GOT3 (cell line): ENCODE data around the gene ZNF536.
"Not testable (repeated sequence)": the region's sequence is repeated elsewhere in the genome, so short reads cannot be mapped to it uniquely, and the experiment has no call there.

Experiments
- DNase-seq: peaks from one replicate; lab custom pipeline; 2025; ENCODE audit warnings: mixed read lengths; lab: John Stamatoyannopoulos, UW

ZNF536 gene

DNA sequence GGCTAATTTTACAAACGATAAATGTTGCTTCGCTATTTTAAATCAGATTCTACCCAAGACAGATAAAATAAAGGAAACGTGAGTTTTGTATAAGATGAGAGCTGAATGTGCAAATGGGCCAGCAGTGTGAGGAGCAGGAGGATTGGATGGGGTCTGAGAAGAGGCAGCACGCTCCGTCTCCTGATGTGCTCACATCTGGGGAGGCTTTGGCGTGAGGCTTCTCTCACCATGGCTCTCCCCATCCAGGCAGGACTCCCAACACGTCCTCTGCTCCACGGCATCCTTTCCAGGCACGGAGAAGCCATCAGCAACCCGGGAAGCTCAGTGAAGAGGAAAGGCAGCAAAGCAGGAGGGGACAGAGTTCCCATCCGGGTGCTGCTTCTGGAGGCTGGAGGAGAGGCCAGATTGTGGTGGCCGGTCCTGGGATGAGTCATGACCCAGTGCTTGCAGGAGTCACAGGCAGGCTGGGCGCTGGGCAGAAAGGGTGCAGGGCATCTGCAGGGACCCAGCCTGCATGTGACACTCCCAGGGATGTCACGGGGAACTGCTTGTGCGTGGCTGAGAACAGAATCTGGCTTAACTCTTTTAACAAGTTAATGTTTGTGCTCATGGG, 47.5 kb downstream of the ZNF536 start:
- no peak for DNase-seq

DNA sequence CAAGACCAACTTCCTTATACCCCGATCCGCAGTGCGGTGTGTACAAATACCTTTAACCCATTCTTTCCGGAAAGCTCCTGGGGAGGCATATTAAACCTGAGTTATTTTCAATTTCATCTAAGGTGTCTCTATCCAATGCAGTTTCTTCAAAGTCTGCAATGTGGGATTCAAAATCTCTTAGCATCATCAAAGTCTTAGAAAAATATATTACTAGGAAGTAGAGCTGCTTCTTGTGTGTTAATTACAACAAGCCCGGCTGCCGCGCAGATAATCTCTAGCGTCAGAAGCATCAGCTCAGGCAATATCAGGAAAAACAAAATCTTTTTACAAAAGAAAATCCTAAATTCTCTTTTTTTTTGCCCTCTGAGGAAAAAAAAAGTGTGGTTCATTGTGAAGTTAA, 48.1 kb downstream of the ZNF536 start:
- DNase-seq: no peak

DNA sequence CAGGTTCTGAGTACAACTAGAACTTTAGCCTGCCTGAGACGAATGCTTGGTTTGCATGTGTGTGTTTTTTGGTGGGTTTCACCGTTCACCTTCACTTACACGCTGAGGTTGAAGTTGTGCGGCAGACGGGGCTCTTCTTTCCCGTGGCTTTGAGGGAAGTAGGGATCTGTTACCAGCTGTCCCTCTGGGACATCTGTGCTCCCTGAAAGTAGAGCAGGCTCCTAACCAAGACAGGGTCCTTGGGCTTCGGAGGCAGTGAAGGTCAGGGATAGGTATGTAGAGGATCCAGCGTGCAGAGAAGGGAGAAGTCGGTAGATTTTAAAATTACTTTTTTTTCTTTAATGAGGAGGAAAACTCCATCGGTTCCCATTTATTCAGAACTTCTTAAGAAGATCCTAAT, 48.7 kb downstream of the ZNF536 start:
- DNase-seq: no peak

DNA sequence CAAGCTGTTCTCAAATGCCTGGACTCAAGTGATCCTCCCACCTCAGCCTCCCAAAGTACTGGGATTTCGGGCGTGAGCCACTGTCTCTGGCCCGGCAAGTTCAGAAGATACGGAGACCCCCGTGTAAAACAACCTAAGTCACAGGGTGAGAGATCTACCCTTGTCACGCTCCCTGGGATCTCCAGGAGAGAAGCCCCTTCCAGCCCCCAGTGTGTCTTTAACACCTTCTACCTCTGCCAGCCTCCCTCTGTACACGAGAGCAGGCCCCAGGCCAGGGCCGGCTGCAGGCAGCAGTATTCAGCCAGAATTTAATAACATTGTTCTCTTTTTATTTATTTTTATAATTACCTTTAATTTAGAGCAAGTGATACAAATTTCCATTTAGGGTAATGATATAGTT, 49.4 kb downstream of the ZNF536 start:
- DNase-seq: no peak

DNA sequence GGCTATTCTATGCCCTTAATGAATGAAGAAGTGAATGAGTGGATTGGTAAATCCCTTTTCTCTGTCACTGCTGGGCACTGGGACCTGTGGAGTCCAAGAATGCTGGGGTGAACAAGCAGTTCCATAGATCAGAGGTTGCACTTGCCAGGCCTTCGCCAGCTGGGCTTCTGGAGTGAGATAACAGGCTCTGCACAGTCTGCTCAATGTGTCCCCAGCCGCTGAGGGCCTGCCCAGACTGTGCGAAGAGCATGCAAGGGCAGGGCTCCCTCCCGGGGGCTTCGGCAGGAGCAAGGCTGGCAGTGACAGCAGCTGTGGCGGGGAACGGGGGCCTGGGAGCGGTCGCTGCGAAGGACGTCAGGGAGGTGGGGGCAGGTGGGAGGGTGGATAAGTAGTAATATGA, 51.3 kb downstream of the ZNF536 start:
- no peak for DNase-seq

DNA sequence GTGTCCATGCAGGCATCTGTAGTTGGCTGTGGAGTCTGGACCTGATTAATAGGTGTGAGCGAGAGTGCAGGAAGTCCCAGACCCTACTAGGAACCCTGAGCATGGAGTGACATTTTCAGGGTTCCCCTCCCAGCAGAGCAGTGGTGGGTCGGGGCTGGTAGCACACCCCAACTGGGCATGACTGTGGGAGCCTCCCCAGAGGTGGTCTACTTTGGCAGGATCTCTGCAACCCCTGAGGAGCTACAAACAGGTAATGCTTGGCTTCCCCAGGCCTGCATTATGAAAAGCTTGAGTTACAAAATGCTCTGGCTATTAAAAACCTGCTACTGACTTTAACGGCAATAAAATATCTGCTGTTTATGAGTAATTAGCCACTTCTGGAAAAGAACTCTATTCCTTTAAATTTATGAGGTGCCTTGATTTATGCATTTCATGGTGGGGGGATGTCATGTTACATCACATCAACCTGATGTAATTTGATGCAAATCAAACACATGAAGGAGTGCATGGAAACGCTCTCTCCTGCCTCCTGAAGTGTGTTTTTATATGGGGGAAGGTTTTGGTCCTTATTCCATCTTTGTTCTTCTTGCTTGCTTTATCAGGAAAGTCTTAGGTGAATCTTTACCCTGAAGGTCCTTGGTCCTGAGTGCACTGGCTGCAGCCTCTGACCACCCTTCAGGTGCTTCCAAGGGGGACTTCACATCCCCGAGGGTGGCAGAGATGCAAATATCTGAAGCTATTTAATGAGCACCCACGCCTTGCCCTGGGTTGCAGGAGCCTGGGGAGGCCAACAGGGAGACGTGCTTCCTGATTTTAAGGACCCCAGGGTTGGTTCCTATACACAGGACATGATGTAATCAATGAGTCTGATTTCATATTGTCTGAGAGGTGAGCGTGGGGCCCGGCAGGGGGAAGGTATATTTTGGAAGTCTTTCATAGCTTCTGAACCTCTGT, 54.0 kb downstream of the ZNF536 start:
- DNase-seq: no peak

DNA sequence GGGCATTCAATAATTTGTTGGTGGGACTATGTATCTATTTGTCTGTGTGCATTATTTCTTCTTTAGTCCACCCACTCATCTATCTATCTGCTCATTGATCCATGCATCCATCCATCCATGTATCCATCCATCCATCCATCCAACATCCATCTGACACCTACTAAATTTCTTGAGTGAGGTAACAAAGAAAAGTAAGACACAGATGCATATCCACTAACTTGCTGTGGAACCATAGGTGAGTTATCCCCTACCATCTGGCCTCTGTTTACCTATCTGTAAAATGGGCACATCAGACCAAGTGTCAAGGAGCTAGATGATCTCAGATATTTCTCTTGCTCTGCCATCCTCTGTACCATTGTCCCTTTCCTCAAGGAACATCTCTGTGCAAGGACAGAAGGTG, 54.7 kb downstream of the ZNF536 start:
- DNase-seq: no peak

DNA sequence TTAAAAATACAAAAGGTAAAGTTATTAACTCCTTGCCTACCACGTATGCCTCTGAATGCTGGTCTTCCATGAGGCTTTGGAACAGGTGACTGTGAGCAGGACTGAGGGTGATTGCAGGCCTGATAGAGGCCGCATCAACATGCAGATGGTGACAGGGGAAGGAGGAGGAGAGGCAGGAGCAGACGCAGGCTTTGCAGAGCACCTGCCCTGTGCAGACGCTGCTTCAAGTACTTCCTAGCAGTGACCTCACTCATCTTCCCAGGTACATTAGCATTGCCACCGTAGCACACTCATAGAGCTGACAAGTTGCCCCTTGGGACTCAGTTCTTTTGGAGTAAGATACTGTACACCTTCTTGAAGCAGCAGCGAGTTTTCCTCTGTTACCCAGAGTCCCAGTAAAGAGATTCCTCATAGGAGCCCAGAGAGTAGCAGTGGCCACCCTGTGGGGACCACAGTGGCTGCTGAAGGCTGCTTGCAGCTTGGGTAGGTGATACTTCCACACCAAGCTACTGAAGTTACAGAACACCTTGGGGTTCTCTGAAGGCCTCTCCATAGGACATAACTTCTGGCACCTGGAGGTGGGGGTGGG, 56.0 kb downstream of the ZNF536 start:
- no peak for DNase-seq

DNA sequence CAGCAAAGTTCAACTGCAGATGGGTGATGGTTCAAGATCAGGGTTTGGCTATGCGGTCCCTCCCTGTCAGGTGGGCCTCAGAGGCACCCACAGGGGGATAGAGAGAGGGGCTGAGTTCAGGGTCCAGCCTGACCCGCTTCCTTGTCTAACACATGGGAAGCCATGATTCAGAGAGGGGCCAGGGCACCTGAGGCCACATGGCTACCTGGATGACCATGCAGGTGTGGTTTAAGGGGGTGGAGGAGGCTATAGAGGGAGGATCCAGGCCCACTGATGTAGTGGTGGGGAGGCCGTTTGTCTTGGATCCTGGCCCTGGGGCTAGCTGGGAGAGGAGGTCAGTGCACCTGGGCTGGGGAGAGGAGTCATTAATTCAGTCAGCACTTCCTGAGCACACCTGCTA, 56.7 kb downstream of the ZNF536 start:
- no peak for DNase-seq

DNA sequence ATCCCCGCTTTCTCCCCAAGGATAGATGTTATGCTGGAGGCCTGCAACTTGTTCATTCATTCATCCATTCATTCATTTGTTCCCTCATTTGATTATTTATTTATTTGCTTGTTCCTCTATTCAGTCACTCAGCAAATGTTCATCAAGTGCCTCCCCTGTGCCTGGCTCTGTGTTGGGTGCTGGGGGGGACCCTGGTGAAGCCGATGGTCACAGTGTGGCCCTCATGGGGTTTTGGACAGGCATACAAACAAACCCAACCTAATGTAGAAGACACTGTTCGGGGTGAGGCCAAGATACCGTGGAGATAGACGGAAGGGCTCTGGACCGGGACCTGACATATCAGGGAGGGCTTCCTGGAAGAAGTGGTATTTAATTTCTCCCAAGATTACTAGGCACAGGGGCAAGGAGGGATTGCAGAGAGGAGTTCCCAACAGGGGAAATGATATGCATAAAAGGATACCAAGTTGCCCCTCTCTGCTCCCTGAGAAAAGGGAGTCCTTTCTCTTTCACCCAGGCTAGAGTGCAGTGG, 58.1 kb downstream of the ZNF536 start:
- no peak for DNase-seq

DNA sequence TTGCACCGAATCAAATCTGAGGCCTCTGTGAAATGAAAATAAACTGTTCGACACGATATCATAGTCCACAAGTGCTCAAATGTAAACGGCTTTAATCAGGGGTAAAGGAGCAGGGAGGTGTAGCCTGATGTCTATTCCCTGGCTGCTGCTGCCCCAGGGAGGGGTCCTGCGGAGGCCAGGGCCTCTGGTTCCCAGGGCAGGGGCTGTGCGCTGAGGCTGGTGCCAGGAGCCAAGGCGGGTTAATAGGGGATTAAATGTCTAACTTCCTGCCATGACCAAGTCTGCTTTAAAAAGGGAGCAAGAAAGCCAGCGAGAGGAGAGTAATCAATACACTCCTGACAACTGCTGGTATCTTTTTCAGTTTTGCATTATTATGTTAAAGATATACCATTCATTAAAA, 59.4 kb downstream of the ZNF536 start:
- DNase-seq: no peak

DNA sequence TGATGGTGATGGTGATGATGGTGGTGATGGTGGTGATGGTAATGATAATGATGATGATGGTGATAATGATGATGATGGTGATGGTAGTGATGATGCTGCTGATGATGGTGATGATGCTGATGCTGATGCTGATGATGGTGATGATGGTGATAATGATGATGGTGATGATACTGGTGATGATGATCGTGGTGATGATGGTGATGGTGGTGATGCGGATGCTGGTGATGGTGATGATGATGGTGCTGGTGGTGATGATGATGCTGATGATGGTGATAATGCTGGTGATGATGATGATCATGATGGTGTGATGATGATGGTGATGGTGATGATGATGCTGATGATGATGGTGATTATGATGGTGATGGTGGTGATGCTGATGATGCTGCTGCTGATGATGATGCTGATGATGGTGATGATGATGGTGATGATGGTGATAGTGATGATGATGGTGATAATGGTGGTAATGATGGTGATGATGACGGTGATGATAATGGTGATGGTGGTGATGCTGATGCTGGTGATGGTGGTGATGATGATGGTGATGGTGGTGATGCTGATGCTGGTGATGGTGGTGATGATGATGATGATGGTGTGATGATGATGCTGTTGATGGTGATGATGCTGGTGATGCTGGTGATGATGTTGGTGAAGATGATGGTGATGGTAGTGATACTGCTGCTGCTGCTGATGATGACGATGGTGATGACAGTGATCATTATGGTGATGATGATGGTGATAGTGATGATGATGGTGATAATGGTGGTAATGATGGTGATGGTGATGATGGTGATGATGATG, 62.8 kb downstream of the ZNF536 start:
- DNase-seq: no peak

DNA sequence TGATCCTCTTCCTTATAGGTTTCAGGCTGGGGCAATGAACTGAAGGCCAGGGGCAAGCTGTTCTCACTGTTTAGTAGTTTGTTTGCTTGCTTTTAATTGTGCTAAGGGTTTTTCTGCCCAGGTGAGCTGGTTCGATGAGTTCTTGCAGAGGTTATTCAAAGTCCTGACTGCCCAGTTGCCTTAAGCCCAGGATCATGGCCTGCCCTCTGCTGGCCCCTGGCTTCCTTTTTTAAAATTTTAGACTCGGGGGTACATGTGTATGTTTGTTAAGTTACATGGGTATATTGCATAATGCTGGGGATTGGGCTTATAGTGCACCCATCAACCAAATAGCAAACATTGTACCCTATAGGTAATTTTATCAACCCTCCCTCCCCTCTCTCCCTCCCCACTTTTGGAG, 65.7 kb downstream of the ZNF536 start:
- DNase-seq: no peak

DNA sequence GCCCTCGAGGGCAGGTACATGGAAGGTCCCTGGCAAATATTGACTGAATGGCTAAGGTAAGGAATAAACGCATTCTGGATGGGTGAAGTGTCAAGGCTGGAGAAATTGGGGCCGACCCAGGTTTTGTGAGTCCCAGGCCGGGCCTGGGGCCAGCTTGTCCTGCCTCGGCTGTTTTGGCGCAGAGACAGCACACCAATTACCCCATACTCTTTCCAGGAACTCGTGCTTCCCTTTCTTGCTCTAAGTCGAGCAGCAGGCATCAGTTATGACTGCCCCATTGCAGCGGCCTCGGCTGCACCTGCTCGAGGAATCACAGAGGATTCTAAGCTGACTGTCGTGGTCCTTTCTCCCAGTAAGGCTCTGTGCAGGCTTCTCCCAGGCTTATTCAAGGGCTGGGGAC, 67.1 kb downstream of the ZNF536 start:
- no peak for DNase-seq

DNA sequence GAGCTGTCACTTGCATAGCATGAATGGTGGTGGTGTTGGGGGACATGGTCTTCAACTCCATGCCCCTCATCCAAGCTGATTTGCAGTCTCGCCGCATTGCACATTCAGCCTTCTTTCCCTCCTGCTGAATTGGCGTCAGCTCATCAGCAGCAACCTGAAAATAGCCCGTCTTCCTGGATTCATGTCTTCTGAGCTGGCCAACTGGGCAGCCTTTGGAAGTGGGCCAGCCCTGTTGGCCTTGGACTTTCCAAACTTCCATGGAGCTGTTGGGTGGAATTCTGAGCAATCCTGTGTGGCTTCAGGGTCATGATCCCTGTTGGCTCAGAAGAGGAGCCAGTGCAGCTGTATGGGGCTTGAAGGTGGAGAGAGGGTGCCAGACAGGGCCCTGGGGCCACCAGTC, 68.8 kb downstream of the ZNF536 start:
- DNase-seq: no peak

DNA sequence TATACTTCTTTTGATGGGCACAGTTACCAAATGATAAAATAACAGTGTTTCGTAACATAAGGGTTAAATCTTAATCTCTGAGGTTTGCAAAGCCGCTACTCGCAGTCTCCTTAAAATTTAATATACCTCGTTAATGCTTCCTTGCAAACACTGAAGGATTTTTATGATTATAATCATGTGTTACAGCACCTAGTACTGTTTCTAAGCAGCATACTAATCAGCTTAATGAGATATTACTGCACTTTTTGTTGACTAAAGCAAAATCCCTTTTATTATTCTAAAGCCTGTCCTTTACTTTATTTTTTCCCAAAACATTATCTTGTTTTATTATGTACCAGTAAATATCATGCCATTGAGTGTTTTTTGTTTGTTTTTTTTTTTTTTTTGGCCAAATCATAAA, 70.5 kb downstream of the ZNF536 start:
- DNase-seq: no peak

DNA sequence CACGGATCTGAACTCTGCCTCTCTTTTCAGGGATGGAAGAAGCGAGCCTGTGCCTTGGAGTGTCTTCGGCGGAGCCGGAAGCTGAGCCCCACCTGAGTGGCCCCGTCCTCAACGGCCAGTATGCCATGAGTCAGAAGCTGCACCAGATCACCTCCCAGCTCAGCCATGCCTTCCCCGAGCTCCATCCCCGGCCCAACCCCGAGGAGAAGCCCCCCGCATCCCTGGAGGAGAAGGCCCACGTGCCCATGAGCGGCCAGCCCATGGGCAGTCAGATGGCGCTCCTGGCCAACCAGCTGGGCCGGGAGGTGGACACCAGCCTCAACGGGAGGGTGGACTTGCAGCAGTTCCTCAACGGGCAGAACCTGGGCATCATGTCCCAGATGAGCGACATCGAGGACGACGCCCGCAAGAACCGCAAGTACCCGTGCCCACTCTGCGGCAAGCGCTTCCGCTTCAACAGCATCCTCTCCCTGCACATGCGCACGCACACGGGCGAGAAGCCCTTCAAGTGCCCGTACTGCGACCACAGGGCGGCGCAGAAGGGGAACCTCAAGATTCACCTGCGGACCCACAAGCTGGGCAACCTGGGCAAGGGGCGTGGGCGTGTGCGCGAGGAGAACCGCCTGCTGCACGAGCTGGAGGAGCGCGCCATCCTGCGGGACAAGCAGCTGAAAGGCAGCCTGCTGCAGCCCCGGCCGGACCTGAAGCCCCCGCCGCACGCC, 71.5 kb downstream of the ZNF536 start:
- no peak for DNase-seq

DNA sequence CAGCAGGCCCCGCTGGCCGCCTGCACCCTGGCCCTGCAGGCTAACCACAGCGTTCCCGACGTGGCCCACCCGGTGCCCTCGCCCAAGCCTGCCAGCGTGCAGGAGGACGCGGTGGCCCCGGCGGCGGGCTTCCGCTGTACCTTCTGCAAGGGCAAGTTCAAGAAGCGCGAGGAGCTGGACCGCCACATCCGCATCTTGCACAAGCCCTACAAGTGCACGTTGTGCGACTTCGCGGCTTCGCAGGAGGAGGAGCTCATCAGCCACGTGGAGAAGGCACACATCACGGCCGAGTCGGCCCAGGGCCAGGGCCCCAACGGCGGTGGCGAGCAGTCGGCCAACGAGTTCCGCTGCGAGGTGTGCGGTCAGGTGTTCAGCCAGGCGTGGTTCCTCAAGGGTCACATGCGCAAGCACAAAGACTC, 72.1 kb downstream of the ZNF536 start:
- DNase-seq: no peak

DNA sequence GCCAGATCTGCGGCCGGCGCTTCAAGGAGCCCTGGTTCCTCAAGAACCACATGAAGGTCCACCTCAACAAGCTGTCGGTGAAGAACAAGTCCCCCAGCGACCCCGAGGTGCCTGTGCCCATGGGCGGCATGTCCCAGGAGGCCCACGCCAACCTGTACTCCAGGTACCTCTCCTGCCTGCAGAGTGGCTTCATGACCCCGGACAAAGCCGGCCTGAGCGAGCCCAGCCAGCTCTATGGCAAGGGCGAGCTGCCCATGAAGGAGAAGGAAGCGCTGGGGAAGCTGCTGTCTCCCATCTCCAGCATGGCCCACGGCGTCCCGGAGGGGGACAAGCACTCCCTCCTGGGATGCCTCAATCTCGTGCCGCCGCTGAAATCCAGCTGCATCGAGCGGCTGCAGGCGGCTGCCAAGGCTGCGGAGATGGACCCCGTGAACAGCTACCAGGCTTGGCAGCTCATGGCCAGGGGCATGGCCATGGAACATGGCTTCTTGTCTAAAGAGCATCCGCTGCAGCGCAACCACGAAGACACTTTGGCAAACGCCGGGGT, 72.6 kb downstream of the ZNF536 start:
- DNase-seq: no peak

DNA sequence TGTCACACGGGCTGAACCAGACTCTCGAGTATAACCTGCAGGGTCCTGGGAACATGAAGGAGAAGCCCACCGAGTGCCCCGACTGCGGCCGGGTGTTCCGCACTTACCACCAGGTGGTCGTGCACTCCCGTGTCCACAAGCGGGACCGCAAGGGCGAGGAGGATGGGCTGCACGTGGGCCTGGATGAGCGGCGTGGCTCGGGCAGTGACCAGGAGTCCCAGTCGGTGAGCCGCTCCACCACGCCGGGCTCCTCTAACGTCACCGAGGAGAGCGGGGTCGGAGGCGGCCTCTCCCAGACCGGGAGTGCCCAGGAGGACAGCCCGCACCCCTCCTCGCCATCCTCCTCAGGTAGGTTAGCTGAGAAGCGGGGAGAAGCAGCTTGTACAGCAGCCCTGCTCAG, 73.2 kb downstream of the ZNF536 start:
- DNase-seq: no peak

DNA sequence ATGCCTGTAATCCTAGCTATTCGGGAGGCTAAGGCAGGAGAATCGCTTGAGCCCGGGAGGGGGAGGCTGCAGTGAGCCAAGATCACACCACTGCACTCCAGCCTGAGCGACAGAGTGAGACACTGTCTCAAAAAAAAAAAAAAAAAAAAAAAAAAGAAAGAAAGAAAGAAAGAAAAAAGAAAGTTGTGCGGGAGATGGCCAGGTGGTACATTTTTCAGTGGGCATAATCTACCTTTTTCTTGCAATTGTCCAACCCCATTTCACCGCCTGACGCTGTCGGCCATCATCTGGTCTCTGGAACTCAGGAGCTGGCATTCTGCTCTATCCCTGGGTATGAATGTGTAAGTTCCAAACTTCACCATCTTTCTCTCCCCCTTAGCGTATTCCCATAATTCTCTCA, 73.9 kb downstream of the ZNF536 start:
- not testable (repeated sequence) for DNase-seq
